ENCODE data around the gene PTPRK. TPM values are rescaled to one million over a fixed set of nuclear protein-coding genes. Genes with fewer than 3 reads are reported as not detected.

The PTPRK gene
- total RNA-seq, 4 donors from 2014 or later = 20.0 to 64.2 (median 36.6) TPM

DNA sequence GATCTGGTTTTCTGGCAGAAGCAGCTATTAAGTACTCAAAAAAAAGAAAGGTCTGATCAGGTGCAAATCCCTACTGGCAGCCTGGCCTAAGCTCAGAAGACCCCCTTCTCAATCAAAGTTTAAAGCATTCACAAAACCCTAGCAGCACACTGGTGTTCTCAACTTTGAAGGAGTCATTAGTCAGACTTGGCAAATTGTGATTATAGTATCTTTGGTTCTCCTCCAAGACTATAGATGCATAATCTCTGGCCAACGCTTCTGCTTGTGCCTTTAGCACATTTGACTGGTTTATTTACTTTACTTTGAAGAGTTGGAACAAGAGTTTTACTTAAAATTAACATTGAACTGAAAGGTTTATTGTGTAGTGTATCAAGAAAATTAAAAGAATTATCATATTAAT, 248.9 kb downstream of the PTPRK start:
- Histone ChIP-seq H3K27ac (no peak overlapping the region), H3K9me3 (no peaks in the 10 kb centered on the region), H3K36me3 (no peaks in the 10 kb centered on the region), H3K27me3 (no peaks in the 10 kb centered on the region), H3K4me3 (no peak overlapping the region), H3K4me1 (no peaks in the 10 kb centered on the region)
- intact Hi-C loops (cut with DNase I; ENCODE audit: low total_unique reads) = no loop called here
- no peak for DNase-seq
- TF ChIP-seq POLR2A (IDR thresholded peaks at IDR 0.05) = no peak
- TF ChIP-seq, protein P1, sequence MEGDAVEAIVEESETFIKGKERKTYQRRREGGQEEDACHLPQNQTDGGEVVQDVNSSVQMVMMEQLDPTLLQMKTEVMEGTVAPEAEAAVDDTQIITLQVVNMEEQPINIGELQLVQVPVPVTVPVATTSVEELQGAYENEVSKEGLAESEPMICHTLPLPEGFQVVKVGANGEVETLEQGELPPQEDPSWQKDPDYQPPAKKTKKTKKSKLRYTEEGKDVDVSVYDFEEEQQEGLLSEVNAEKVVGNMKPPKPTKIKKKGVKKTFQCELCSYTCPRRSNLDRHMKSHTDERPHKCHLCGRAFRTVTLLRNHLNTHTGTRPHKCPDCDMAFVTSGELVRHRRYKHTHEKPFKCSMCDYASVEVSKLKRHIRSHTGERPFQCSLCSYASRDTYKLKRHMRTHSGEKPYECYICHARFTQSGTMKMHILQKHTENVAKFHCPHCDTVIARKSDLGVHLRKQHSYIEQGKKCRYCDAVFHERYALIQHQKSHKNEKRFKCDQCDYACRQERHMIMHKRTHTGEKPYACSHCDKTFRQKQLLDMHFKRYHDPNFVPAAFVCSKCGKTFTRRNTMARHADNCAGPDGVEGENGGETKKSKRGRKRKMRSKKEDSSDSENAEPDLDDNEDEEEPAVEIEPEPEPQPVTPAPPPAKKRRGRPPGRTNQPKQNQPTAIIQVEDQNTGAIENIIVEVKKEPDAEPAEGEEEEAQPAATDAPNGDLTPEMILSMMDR (IDR thresholded peaks at IDR 0.05) = no peak

DNA sequence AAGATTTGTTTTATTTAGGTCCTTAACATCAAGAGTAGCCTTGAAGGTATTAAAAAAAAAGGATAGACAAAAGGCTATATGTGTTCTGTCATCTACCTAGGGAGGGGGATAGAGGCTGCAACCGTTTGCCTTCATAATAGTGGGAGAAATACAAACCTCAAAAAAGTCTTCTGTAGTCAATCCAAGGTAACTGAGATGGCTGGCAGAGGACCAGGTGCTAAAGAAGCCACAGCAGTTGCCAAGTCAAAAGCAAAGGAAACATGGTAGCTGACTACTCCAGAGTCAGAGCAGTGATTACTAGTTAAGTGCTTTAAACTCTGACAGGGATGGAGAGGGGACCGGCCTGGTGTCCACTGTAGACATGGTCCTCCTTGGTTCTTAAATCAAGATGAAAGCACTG, 249.4 kb downstream of the PTPRK start:
- no peaks in the 10 kb centered on the region for H3K9me3 ChIP-seq
- H3K4me1 ChIP-seq = no peaks in the 10 kb centered on the region
- no peak for DNase-seq
- H3K36me3 ChIP-seq = no peaks in the 10 kb centered on the region
- no peaks in the 10 kb centered on the region for H3K27me3 ChIP-seq
- H3K4me3 ChIP-seq = no peak overlapping the region
- intact Hi-C loops (cut with DNase I; ENCODE audit: low total_unique reads) = no loop called here
- H3K27ac ChIP-seq = no peak overlapping the region
- no peak for TF ChIP-seq POLR2A (IDR thresholded peaks at IDR 0.05)
- TF ChIP-seq, protein P1 (IDR thresholded peaks at IDR 0.05) = no peak

DNA sequence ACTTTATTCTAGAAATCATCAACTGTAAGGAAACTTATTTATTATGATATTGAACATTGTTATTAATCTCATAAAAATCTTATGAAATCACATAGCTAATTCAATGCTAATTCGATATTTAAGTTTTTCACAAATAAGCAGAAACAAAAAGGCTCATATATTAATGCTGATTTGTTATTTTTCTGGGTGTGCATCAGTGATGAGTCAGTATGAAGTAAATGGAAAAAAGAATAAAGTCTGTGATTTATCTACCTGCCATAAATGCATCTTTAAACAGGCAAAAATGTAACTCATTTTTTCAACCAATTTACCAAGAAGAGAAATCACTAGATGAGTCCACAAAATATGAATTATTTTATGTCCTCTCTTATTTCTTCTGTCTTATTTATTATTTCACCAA, 253.5 kb downstream of the PTPRK start:
- Histone ChIP-seq H3K27ac (no peak overlapping the region), H3K9me3 (no peaks in the 10 kb centered on the region), H3K4me1 (no peaks in the 10 kb centered on the region), H3K36me3 (no peaks in the 10 kb centered on the region), H3K4me3 (no peak overlapping the region), H3K27me3 (no peaks in the 10 kb centered on the region)
- TF ChIP-seq, protein P1 (IDR thresholded peaks at IDR 0.05) = no peak
- no peak for TF ChIP-seq POLR2A (IDR thresholded peaks at IDR 0.05)
- no peak for DNase-seq
- intact Hi-C loops (cut with DNase I; ENCODE audit: low total_unique reads) = no loop called here

DNA sequence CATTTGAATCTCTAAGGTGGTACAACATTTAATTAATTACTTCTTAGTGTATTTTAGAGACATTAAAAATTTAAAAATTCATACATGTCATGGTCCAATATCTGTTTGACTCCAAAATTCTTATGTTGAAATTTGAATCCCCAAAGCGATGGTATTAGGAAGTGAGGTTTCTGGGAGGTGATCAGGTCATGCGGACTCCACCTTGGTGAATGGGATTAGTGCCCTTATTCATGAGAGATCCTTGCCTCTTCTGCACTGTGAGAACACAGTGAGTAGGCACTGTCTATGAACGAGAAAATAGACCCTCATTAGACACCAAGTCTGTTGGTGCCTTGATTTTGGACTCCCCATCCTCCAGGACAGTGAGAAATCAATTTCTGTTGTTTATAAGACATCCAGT, 254.7 kb downstream of the PTPRK start:
- Histone ChIP-seq H3K4me1 (no peaks in the 10 kb centered on the region), H3K4me3 (no peak overlapping the region), H3K9me3 (no peaks in the 10 kb centered on the region), H3K27me3 (no peaks in the 10 kb centered on the region), H3K27ac (no peak overlapping the region), H3K36me3 (no peaks in the 10 kb centered on the region)
- no peak for DNase-seq
- intact Hi-C loops (cut with DNase I; ENCODE audit: low total_unique reads) = no loop called here
- TF ChIP-seq, protein P1 (IDR thresholded peaks at IDR 0.05) = no peak

DNA sequence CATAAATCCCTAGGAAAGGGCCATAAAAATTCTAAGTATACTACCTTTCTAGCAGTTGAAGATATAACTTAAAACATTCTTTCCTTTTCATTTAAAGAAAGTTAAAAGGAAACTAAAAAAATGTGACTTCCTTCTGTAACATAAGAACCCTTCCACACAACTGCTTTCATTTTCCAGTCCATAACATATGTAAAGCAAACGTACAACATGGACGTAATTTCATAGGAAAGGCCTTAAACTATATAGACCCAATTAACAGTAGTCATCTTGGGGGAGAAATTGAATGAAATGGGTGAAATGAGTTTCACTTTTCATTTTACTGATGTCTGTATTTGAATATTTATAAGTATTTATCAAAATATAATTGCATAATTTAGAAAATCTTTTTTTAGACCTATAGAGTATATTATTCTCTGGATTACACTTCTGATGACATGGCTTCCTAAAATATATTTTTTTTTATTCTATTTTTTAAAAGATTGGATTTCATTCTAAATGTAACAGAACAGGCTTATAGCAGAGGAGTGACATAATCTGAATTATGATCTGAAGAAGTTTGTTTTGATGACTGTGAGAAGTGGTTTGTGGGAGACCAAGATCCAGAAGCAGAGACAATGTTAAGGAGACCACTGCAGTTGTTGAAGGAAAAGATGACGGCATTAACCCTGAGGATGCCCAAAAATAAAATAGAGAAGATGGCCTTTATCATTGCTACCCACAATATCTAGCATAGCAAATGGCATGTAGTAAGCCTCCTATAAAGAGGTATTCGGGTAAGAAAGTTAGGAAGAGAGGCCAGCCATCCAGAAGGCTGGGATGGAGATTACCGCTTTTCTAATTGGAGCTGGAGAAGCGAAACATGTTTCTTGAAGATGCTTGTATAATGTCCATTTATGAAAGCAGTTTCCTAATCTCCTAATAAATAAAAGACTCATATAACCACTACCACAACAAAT, 260.4 kb downstream of the PTPRK start:
- no peaks in the 10 kb centered on the region for H3K36me3 ChIP-seq
- H3K4me3 ChIP-seq = no peak overlapping the region
- no peaks in the 10 kb centered on the region for H3K9me3 ChIP-seq
- H3K27me3 ChIP-seq = no peaks in the 10 kb centered on the region
- H3K27ac ChIP-seq = no peak overlapping the region
- TF ChIP-seq POLR2A (IDR thresholded peaks at IDR 0.05) = no peak
- TF ChIP-seq, protein P1 (IDR thresholded peaks at IDR 0.05) = no peak
- no peak for DNase-seq
- H3K4me1 ChIP-seq = no peaks in the 10 kb centered on the region
- intact Hi-C loops (cut with DNase I; ENCODE audit: low total_unique reads) = no loop called here
